Measurements from ENCODE around the gene MYO1F. TPM values are rescaled to one million over a fixed set of nuclear protein-coding genes. Genes with fewer than 3 reads are reported as not detected.
A peak's percentile ranks its signal among the peaks of the same experiment; 100 is the strongest.

The MYO1F gene
- total RNA-seq, 4 donors from 2014 or later = 6.6 to 70.7 (median 10.9) TPM

DNA sequence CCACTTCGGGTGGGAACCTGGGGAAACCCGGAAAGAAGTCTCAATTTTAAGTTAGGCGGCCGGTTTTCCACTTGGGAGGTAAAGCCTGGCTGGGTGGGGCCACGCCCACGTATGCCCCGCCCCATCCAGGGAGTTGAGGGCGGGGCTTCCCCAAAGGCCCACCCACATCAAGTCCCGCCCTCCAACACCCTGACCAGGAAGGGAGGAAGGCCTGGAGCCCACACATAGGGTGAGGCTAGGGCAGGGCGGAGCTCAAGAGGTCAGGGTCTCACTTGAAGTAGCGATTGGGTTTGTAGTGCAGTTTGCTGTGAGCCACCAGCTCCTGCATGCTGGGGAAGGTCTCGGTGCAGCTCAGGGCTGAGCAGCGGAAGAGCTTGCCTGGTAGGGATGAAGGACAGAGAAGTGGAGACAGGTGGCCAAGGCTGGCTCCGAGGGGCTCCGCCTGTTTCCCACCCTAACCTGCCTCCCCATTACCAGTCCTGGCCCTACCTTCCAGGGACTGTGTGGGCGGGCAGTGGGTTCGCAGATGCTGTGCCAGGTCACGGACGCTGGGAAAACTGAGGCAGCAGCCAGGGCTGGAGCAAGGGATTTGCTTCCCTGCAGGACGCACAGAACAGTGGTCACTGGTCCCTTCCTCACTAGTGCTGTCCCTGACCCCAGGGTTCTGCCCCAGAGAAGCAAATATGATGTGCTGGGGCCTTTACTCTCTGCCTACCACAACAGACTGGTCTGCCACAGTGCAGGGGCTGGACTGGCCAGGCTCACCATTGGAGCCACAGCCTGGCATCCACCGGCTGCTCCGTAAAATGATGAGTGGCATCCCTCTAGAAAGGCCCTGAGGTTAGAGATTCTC, 64.9 kb downstream of the MYO1F start:
- DNase-seq = peak; percentile 43
- H3K9me3 ChIP-seq = no peaks in the 10 kb centered on the region
- 81% methylated on average over 21 of the region's 22 CpGs; no CpG with 5 or more reads in 1 of the 2 donors for WGBS, 2 donors (ENCODE audit: low coverage in 1 of 2)
- no peaks in the 10 kb centered on the region for H3K27me3 ChIP-seq
- no peak overlapping the region for H3K4me3 ChIP-seq
- in situ Hi-C loops (cut with MboI; ENCODE audit: low pct_ligation_motif_present in 1 of 4, low pct_unique_long_range_greater_than_20kb in 1 of 4, low sequenced_read_pairs in 3 of 4) = loop anchor here in 1 of 4 donors (25.0 kb wide), 1 partner anchor 100 kb away; the partner anchor contains the start of gene MARCHF2
- peaks cover 10 to 26% (median 22%) of the 10 kb centered on the region in 4 donors for H3K4me1 ChIP-seq
- no peak for TF ChIP-seq POLR2AphosphoS5 (IDR thresholded peaks at IDR 0.05)
- peaks cover 0 to 6% (median 0%) of the 10 kb centered on the region in 4 donors for H3K36me3 ChIP-seq
- intact Hi-C loops (cut with DNase I; ENCODE audit: low total_unique reads) = no loop called here
- H3K27ac ChIP-seq = peak overlapping the region; percentile 94 to 99 (median 96)

DNA sequence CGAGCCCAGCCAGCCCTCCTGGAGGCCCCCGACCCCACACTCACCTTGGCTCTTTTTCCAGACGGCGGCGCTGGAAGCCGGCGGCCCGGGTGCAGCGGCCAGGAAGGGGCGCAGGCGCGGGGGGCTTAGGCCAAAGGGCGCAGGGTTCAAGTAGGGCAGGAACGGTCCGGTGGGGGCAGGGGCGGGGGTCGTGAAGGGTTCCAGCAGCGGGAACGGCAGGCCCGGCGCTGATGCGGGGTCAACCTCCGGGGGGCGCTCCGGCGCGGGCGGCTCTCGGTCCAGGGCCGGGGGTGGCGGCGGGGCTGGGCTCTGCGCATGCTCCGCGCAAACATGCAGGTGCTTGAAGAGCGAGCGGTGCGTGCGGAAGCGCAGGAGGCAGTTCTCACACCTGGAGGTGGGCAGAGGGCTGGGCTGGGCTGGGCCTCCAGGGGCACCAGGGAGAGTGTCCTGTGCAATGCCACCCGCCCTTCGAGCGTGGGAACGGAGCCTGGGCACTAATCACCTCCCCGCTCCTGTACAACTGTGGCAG, 65.6 kb downstream of the MYO1F start:
- 82% methylated on average over 41 of the region's 45 CpGs; no CpG with 5 or more reads in 1 of the 2 donors for WGBS, 2 donors (ENCODE audit: low coverage in 1 of 2)
- H3K27ac ChIP-seq = peak overlapping the region in 2 of 4 donors; percentile 37 to 97
- H3K36me3 ChIP-seq = peaks cover 0 to 6% (median 0%) of the 10 kb centered on the region in 4 donors
- intact Hi-C loops (cut with DNase I; ENCODE audit: low total_unique reads) (no loop called here), in situ Hi-C loops (cut with MboI; ENCODE audit: low pct_ligation_motif_present in 1 of 4, low pct_unique_long_range_greater_than_20kb in 1 of 4, low sequenced_read_pairs in 3 of 4) (loop anchor here in 1 of 4 donors (25.0 kb wide), 1 partner anchor 99 kb away; the partner anchor contains the start of gene MARCHF2)
- no peaks in the 10 kb centered on the region for H3K27me3 ChIP-seq
- H3K9me3 ChIP-seq = no peaks in the 10 kb centered on the region
- peaks cover 11 to 28% (median 23%) of the 10 kb centered on the region in 4 donors for H3K4me1 ChIP-seq
- TF ChIP-seq EP300 (IDR thresholded peaks at IDR 0.05; ENCODE audit: low read depth) = no peak
- TF ChIP-seq, protein P1, sequence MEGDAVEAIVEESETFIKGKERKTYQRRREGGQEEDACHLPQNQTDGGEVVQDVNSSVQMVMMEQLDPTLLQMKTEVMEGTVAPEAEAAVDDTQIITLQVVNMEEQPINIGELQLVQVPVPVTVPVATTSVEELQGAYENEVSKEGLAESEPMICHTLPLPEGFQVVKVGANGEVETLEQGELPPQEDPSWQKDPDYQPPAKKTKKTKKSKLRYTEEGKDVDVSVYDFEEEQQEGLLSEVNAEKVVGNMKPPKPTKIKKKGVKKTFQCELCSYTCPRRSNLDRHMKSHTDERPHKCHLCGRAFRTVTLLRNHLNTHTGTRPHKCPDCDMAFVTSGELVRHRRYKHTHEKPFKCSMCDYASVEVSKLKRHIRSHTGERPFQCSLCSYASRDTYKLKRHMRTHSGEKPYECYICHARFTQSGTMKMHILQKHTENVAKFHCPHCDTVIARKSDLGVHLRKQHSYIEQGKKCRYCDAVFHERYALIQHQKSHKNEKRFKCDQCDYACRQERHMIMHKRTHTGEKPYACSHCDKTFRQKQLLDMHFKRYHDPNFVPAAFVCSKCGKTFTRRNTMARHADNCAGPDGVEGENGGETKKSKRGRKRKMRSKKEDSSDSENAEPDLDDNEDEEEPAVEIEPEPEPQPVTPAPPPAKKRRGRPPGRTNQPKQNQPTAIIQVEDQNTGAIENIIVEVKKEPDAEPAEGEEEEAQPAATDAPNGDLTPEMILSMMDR (IDR thresholded peaks at IDR 0.05) = no peak
- TF ChIP-seq POLR2A (IDR thresholded peaks at IDR 0.05) = no peak
- no peak for TF ChIP-seq POLR2AphosphoS5 (IDR thresholded peaks at IDR 0.05)
- no peak for DNase-seq
- H3K4me3 ChIP-seq = no peak overlapping the region

DNA sequence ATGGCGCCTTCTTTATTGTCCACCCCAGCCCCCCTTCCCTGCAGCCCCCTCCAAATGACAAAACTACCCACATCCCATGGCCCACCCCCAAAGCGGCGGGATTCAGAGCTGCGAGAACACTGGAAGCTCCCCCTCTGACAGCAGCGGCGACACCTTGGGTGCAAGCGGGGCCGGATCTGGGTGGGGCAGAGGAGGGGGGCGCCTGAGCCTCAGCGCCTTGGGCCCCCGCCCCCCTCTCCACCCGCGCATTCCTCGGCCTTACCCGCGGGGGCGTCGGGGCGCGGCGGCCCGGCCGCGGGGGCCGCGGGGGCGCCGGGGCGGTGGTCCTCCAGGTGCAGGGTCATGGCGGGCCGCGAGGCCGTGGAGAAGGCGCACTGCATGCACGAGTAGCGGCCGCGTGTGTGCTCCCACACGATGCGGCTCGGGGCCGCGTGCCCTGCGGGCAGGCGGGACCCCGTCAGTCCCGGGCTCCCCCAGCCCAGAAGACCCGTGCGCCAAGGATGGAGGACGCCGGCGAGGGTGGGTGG, 66.6 kb downstream of the MYO1F start:
- H3K27ac ChIP-seq = no peak overlapping the region
- H3K36me3 ChIP-seq = peaks cover 0 to 6% (median 0%) of the 10 kb centered on the region in 4 donors
- WGBS, 2 donors (ENCODE audit: low coverage in 1 of 2) = 93% methylated on average over 31 of the region's 52 CpGs; no CpG with 5 or more reads in 1 of the 2 donors
- intact Hi-C loops (cut with DNase I; ENCODE audit: low total_unique reads) = no loop called here
- DNase-seq = no peak
- TF ChIP-seq POLR2A (IDR thresholded peaks at IDR 0.05) = no peak
- TF ChIP-seq EP300 (IDR thresholded peaks at IDR 0.05; ENCODE audit: low read depth) = no peak
- no peaks in the 10 kb centered on the region for H3K27me3 ChIP-seq
- no peak overlapping the region for H3K4me3 ChIP-seq
- in situ Hi-C loops (cut with MboI; ENCODE audit: low pct_ligation_motif_present in 1 of 4, low pct_unique_long_range_greater_than_20kb in 1 of 4, low sequenced_read_pairs in 3 of 4) = loop anchor here in 1 of 4 donors (25.0 kb wide), 1 partner anchor 98 kb away; the partner anchor contains the start of gene MARCHF2
- H3K9me3 ChIP-seq = no peaks in the 10 kb centered on the region
- H3K4me1 ChIP-seq = peaks cover 16 to 37% (median 31%) of the 10 kb centered on the region in 4 donors

DNA sequence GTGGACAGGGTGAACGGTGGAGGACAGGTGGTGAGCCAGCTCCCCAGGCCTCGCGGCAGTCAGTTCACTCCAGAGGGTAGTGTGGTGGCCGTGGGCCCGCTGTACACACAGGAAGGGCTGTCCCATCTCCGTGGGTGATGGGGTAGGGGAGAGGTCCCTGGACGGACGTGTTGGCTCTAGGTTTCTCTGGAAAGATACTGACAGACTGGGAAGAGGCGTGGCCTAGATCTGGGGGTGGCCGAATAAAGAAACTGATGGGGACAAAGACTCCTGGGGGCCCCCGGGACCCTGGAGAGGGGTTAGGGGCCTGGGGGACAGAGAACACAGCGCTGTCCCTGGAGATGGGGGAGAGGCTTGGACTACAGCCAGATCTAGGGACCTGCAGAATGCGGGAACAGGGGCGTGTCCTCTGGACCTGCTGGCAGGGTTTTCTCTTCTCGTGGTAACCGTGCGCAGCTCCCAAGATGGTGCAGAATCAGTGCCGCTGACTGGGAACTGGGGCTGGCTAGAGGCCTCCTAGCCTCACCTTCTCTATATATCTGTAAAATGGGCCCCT, 70.8 kb downstream of the MYO1F start:
- H3K27ac ChIP-seq = peak overlapping the region in 2 of 4 donors; percentile 2 to 8

More for the DNA sequence above, 70.8 kb downstream of the MYO1F start:
- Histone ChIP-seq H3K9me3 (no peaks in the 10 kb centered on the region), H3K36me3 (peaks cover 0 to 6% (median 0%) of the 10 kb centered on the region in 4 donors), H3K4me1 (peaks cover 5 to 13% (median 12%) of the 10 kb centered on the region in 4 donors), H3K4me3 (peak overlapping the region; percentile 10 to 59 (median 36)), H3K27me3 (no peaks in the 10 kb centered on the region)
- 26 to 63% methylated on average over 6 to 18 of the region's 18 CpGs for WGBS, 2 donors (ENCODE audit: low coverage in 1 of 2)
- no peak for DNase-seq
- intact Hi-C loops (cut with DNase I; ENCODE audit: low total_unique reads) (loop anchor here (10.0 kb wide), 1 partner anchor 152 kb away; no protein-coding TSS in a partner anchor), in situ Hi-C loops (cut with MboI; ENCODE audit: low pct_ligation_motif_present in 1 of 4, low pct_unique_long_range_greater_than_20kb in 1 of 4, low sequenced_read_pairs in 3 of 4) (loop anchor here (10.0 to 25.0 kb wide), 3 partner anchors 92 to 152 kb away; partner anchors contain the start of gene MARCHF2 (in 2 of the 4))
- TF ChIP-seq EP300 (IDR thresholded peaks at IDR 0.05; ENCODE audit: low read depth) (no peak), POLR2A (IDR thresholded peaks at IDR 0.05) (no peak), POLR2AphosphoS5 (IDR thresholded peaks at IDR 0.05) (no peak)
- TF ChIP-seq, protein P1 (IDR thresholded peaks at IDR 0.05) = peak in 2 of 5 experiments; percentile 8 to 25

Data from transverse colon (tissue), 4 donors.